Measurements from ENCODE around the gene NEMF.
"Not testable (repeated sequence)": the region's sequence is repeated elsewhere in the genome, so short reads cannot be mapped to it uniquely, and the experiment has no call there.

Gene NEMF

DNA sequence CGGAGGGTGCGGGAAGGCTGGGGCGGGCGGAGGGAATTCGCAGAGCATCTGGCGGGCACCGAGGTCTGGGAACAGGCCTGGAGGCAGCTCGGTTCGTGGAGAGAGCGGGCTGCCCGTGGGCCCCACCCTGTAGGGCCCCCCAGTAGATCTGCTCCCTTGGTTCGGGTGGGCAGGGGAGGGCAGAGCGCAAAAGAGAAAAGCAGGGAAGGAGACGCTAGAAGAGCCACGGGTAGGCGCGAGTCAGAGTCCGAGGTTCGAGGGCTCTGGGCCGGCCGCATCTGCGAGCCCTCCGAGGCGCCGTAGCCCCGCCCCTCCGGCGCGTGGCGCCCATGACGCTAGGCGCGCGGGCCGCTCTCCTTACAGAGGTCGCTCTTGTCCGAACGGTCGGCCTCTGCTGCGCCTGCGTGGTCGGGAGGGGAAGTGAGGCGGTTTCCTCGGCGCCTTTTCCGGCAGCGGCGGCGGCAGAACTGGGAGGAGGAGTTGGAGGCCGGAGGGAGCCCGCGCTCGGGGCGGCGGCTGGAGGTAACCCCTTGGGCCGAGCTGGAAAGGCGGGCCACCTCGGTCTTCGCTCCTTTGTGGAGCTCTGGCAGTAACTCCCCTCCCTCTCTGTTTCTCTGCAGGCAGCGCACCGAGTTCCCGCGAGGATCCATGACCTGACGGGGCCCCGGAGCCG, 40.2 kb upstream of the NEMF start, which contains the start of gene ARF6:
Gene ARF6, plus strand, starts transcription at position 447 of the 673 bp plus-strand sequence. CDS start 655 bp downstream, outside the sequence.
- H3K4me3 ChIP-seq (ENCODE audit: low read length) = peak within 1 kb of the TSS; percentile 98
- no peaks in the 10 kb centered on the region for H3K27me3 ChIP-seq (ENCODE audit: control insufficient read depth, insufficient read depth, low read length)
- peaks cover 17% of the 10 kb centered on the region for H3K4me1 ChIP-seq (ENCODE audit: control insufficient read depth, insufficient read depth, low read length)
- H3K9ac ChIP-seq (ENCODE audit: low read length) = peak within 1 kb of the TSS; percentile 100
- peaks cover 5% of the 10 kb centered on the region for H3K36me3 ChIP-seq (ENCODE audit: control insufficient read depth, insufficient read depth, low read length)
- H3K27ac ChIP-seq (ENCODE audit: low read depth, low read length) = peak within 1 kb of the TSS; percentile 100

GRCh38 chr14:49892301-49892635, 39.7 kb upstream of the NEMF start:
- H3K9ac ChIP-seq (ENCODE audit: low read length) = peak overlapping the region; percentile 91
- H3K27me3 ChIP-seq (ENCODE audit: control insufficient read depth, insufficient read depth, low read length) = no peaks in the 10 kb centered on the region
- peak overlapping the region; percentile 100 for H3K27ac ChIP-seq (ENCODE audit: low read depth, low read length)
- peaks cover 5% of the 10 kb centered on the region for H3K36me3 ChIP-seq (ENCODE audit: control insufficient read depth, insufficient read depth, low read length)
- peaks cover 16% of the 10 kb centered on the region for H3K4me1 ChIP-seq (ENCODE audit: control insufficient read depth, insufficient read depth, low read length)
- peak overlapping the region; percentile 74 for H3K4me3 ChIP-seq (ENCODE audit: low read length)

- H3K4me3 ChIP-seq (ENCODE audit: low read length) = no peak overlapping the region
- H3K27ac ChIP-seq (ENCODE audit: low read depth, low read length) = no peak overlapping the region
- H3K4me1 ChIP-seq (ENCODE audit: control insufficient read depth, insufficient read depth, low read length) = peaks cover 4% of the 10 kb centered on the region
- no peak overlapping the region for H3K9ac ChIP-seq (ENCODE audit: low read length)
- no peaks in the 10 kb centered on the region for H3K36me3 ChIP-seq (ENCODE audit: control insufficient read depth, insufficient read depth, low read length)
- no peaks in the 10 kb centered on the region for H3K27me3 ChIP-seq (ENCODE audit: control insufficient read depth, insufficient read depth, low read length)
Measured at GRCh38 chr14:49888293-49888692, 35.7 kb upstream of the NEMF start.

DNA sequence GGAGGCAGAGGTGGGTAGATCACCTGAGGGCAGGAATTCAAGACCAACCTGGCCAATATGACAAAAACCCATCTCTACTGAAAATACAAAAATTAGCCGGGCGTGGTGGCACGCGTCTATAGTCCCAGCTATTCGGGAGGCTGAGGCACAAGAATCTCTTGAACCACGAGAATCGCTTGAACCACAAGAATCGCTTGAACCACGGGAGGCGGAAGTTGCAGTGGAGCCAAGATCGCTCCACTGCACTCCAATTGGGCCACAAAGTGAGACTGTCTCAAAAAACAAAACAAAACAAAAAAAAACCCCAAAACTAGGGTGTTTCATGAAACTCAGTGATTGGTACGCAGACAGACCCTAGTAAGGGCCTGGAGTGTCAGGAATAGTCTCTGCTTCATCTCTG, 33.9 kb upstream of the NEMF start:
- no peak overlapping the region for H3K4me3 ChIP-seq (ENCODE audit: low read length)
- H3K4me1 ChIP-seq (ENCODE audit: control insufficient read depth, insufficient read depth, low read length) = no peaks in the 10 kb centered on the region
- no peak overlapping the region for H3K27ac ChIP-seq (ENCODE audit: low read depth, low read length)
- H3K36me3 ChIP-seq (ENCODE audit: control insufficient read depth, insufficient read depth, low read length) = no peaks in the 10 kb centered on the region
- H3K9ac ChIP-seq (ENCODE audit: low read length) = no peak overlapping the region
- H3K27me3 ChIP-seq (ENCODE audit: control insufficient read depth, insufficient read depth, low read length) = no peaks in the 10 kb centered on the region

- H3K27ac ChIP-seq (ENCODE audit: low read depth, low read length) = no peak overlapping the region
- no peaks in the 10 kb centered on the region for H3K4me1 ChIP-seq (ENCODE audit: control insufficient read depth, insufficient read depth, low read length)
- H3K9ac ChIP-seq (ENCODE audit: low read length) = no peak overlapping the region
- H3K36me3 ChIP-seq (ENCODE audit: control insufficient read depth, insufficient read depth, low read length) = no peaks in the 10 kb centered on the region
- H3K4me3 ChIP-seq (ENCODE audit: low read length) = no peak overlapping the region
- no peaks in the 10 kb centered on the region for H3K27me3 ChIP-seq (ENCODE audit: control insufficient read depth, insufficient read depth, low read length)
Measured at GRCh38 chr14:49882826-49883694, 30.5 kb upstream of the NEMF start.

DNA sequence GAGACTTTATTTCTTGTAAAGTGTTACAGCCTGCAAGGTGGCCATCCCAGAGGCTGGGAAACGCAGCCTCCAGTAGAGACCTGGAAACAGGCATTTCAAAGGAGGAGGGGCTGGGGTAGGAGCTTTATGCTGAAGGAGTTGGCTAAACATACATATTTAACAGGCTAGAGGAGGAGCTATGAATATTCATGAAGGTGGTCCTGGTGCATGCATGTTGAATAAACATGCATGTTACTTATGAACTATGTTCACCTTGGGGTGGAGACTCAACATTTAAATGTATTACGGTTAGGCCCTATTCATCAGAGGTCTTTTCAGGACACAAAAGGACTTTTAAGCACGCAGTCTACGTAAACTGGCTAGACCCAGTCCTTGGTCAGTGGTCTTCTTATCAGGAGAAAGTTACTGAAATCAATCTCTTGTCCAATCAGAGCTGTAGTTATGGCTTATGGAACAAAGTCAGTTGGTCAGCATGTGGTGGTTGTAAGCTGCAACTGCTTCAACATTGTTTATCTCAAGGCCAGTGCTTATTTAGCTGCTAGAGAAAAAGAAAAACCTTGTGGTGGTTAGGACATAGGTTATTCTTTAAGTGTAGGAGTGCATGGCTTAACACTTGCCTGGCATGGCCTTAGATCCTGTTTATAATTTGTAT, 28.9 kb upstream of the NEMF start:
- no peak overlapping the region for H3K9ac ChIP-seq (ENCODE audit: low read length)

DNA sequence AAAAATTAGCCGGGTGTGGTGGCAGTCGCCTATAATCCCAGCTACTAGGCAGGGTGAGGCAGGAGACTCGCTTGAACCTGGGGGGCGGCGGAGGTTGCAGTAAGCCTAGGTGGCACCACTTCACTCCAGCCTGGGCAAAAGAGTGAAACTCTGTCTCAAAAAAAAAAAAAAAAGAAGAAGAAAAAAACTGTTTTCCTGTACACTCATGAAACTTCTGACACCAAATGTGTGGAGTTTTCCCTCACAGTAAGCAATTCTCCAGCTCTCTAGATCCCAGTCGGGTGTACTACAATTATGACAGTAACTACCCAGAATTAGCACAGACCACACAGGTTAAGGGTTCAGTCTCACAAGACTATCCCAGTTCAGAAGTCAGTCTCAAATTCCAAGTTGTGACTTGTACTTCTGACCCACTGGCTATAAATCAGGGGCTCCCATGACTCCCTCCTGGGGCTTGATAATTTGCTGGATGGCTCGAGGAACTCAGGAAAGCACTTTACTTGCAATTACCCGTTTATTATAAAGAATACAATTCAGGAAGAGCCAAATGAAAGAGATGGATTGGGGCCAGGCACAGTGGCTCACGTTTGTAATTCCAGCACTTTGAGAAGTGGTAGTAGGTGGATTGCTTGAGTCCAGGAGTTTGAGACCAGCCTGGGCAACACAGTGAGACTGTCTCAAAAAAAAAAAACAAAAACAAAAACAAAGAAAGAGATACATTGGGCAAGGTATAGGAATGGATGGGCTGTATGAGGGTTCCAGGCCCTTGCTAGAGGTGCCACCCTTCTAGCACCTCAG, 27.9 kb upstream of the NEMF start:
- Histone ChIP-seq H3K36me3 (ENCODE audit: control insufficient read depth, insufficient read depth, low read length) (no peaks in the 10 kb centered on the region), H3K9ac (ENCODE audit: low read length) (no peak overlapping the region), H3K27ac (ENCODE audit: low read depth, low read length) (no peak overlapping the region), H3K27me3 (ENCODE audit: control insufficient read depth, insufficient read depth, low read length) (no peaks in the 10 kb centered on the region), H3K4me1 (ENCODE audit: control insufficient read depth, insufficient read depth, low read length) (no peaks in the 10 kb centered on the region), H3K4me3 (ENCODE audit: low read length) (no peak overlapping the region)

More for the DNA sequence above, 28.9 kb upstream of the NEMF start:
- no peak overlapping the region for H3K4me3 ChIP-seq (ENCODE audit: low read length)
- no peaks in the 10 kb centered on the region for H3K27me3 ChIP-seq (ENCODE audit: control insufficient read depth, insufficient read depth, low read length)
- no peak overlapping the region for H3K27ac ChIP-seq (ENCODE audit: low read depth, low read length)
- no peaks in the 10 kb centered on the region for H3K4me1 ChIP-seq (ENCODE audit: control insufficient read depth, insufficient read depth, low read length)
- no peaks in the 10 kb centered on the region for H3K36me3 ChIP-seq (ENCODE audit: control insufficient read depth, insufficient read depth, low read length)

GRCh38 chr14:49879646-49880204, 27.1 kb upstream of the NEMF start:
- H3K27ac ChIP-seq (ENCODE audit: low read depth, low read length) = no peak overlapping the region
- no peaks in the 10 kb centered on the region for H3K27me3 ChIP-seq (ENCODE audit: control insufficient read depth, insufficient read depth, low read length)
- H3K4me3 ChIP-seq (ENCODE audit: low read length) = no peak overlapping the region
- no peaks in the 10 kb centered on the region for H3K4me1 ChIP-seq (ENCODE audit: control insufficient read depth, insufficient read depth, low read length)
- no peaks in the 10 kb centered on the region for H3K36me3 ChIP-seq (ENCODE audit: control insufficient read depth, insufficient read depth, low read length)
- no peak overlapping the region for H3K9ac ChIP-seq (ENCODE audit: low read length)

DNA sequence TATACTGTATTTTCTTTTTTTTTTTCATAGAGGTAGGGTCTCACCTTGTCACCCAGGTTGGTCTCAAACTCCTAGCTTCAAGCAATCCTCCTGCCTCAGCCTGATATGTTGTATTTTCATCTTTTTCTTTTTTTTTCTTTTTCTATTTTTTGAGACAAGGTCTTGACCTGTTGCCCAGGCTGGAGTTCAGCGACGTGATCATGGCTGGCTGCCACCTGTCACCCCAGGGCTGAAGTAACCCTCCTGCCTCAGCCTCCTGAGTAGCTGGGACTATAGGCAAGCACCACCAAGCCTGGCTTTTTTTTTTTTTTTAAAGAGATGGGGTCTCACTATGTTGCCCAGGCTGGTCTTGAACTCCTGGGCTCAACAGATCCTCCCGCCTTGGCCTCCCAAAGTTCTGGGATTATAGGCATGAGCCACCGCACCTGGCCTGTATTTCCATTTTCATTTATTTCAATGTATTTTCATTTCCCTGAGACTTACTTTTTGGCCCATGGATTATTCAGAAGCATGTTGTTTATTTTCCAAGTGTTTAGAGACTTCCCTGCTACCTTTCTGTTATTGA, 24.1 kb upstream of the NEMF start:
- Histone ChIP-seq H3K27ac (ENCODE audit: low read depth, low read length) (no peak overlapping the region), H3K4me1 (ENCODE audit: control insufficient read depth, insufficient read depth, low read length) (no peaks in the 10 kb centered on the region), H3K9ac (ENCODE audit: low read length) (no peak overlapping the region), H3K4me3 (ENCODE audit: low read length) (no peak overlapping the region), H3K27me3 (ENCODE audit: control insufficient read depth, insufficient read depth, low read length) (no peaks in the 10 kb centered on the region), H3K36me3 (ENCODE audit: control insufficient read depth, insufficient read depth, low read length) (no peaks in the 10 kb centered on the region)

- H3K27ac ChIP-seq (ENCODE audit: low read depth, low read length) = no peak overlapping the region
- H3K36me3 ChIP-seq (ENCODE audit: control insufficient read depth, insufficient read depth, low read length) = no peaks in the 10 kb centered on the region
Measured at GRCh38 chr14:49875640-49876198, 23.1 kb upstream of the NEMF start.

DNA sequence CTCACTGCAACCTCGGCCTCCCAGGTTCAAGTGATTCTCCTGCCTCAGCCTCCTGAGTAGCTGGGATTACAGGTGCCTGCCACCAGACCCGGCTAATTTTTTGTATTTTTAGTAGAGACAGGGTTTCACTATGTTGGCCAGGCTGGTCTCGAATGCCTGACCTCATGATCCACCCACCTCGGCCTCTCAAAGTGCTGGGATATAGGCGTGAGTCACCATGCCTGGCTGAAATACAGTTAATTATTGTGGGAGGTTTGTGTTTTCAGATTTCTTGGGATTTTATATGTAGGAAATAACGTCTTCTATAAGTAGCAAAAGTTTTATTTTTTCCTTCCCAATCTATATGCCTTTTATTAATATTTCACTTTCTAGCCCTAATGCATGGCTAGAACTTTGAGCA, 21.0 kb upstream of the NEMF start:
- not testable (repeated sequence) for H3K9ac ChIP-seq (ENCODE audit: low read length); H3K27me3 ChIP-seq (ENCODE audit: control insufficient read depth, insufficient read depth, low read length); H3K4me1 ChIP-seq (ENCODE audit: control insufficient read depth, insufficient read depth, low read length); H3K4me3 ChIP-seq (ENCODE audit: low read length); H3K27ac ChIP-seq (ENCODE audit: low read depth, low read length); H3K36me3 ChIP-seq (ENCODE audit: control insufficient read depth, insufficient read depth, low read length)

More at GRCh38 chr14:49875640-49876198, 23.1 kb upstream of the NEMF start:
- Histone ChIP-seq H3K4me1 (ENCODE audit: control insufficient read depth, insufficient read depth, low read length) (no peaks in the 10 kb centered on the region), H3K4me3 (ENCODE audit: low read length) (no peak overlapping the region), H3K27me3 (ENCODE audit: control insufficient read depth, insufficient read depth, low read length) (no peaks in the 10 kb centered on the region), H3K9ac (ENCODE audit: low read length) (no peak overlapping the region)

Measured in rectal smooth muscle tissue (tissue), 1 donor.